Putamen (tissue), 1 donor: ENCODE data around the gene DNM1L.
A peak's percentile ranks its signal among the peaks of the same experiment; 100 is the strongest.

ENCODE experiments used
- DNase-seq: peaks from one replicate; pipeline ENCODE4 v3.0.0-alpha.2; 2016; ENCODE audit warnings: low spot score

Gene DNM1L

GRCh38 chr12:32679091-32679919 lies at the start of gene DNM1L:
DNM1L (plus strand) TSS chr12:32679301; CDS start chr12:32679364, 63 bp downstream.
- peak; percentile 97 for DNase-seq

- DNase-seq: no peak
Measured at GRCh38 chr12:32641287-32641901, 37.7 kb upstream of the DNM1L start.

DNA sequence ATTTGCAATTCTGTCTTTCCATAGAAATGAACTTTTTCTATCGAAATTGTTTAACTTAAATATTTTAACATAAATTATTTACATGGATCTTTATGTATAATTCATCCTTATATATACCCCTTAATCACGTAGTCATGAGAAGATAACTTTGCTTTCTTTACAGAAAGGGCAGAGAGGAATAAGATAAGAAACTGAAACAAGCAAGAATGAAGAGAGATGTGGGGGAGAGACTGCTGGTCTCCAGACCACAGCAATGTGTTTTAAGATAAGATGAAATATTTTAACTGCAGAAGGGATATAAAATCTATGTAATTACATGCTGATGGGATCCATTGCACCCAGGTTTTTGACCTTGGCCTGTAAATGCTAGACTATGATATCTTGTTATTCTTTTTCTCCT lies 34.7 kb upstream of the DNM1L start:
- DNase-seq: no peak

DNA sequence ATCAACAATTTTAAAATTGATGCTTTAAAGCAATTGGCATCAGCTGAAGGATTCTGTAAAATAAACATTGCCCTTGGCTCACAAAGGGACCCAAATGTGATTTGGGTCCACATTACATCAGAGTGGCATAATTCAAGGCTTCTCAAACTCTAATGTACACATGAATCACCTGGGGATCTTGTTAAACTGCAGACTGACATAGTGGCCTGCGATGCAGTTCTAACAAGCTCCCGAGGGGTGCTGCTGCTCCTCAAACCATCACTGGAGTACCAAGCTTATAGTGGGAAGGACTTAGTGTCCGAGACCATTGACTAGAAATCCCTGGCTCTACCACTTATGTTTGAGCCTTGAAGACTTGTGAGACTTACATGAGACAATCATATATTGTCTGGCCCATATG lies 31.8 kb upstream of the DNM1L start:
- no peak for DNase-seq

GRCh38 chr12:32650508-32650907 lies 28.6 kb upstream of the DNM1L start:
- DNase-seq: no peak

DNA sequence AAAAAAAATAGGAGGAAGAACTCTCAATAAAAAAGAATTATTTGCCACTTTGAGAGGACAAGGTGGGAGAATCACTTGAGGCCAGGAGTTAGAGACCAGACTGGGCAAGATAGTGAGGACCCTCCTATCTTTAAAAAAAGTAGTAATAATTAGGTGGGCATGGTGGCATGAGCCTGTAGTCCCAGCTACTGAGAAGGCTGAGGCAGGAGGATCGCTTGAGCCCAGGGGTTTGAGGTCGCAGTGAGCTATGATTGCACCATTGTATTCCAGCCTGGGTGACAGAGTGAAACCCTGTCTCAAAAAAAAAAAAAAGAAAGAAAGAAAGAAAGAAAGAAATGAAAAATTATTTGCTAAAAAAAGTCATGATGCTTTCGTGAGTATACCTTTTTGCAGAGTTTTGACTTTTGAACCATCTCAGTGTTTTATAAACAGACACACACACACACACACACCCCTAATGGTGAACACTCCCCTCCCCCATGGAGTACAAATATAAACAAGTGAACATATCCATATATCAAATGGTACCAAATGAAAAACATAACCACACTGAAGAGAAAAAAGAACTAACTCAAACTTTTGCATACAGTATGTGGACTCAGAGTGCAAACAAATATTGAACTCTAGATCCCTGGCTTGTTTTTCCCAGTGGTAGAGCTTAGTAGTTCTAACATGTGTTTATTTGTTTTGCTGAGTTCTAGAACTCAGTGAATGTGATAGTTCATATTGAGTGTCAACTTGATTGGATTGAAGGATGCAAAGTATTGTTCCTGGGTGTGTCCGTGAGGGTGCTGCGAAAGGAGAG lies 27.7 kb upstream of the DNM1L start:
- no peak for DNase-seq

DNA sequence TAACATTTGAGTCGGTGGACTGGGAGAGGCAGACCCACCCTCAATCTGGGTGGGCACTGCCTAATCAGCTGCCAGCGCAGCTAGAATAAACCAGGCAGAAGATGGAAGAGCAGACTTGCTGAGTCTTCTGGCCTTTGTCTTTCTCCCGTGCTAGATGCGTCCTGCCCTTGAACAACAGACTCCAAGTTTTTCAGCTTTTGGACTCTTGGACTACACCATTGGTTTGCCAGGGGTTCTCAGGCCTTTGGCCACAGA lies 27.2 kb upstream of the DNM1L start:
- no peak for DNase-seq

GRCh38 chr12:32659908-32660440 lies 19.1 kb upstream of the DNM1L start:
- DNase-seq: no peak

DNA sequence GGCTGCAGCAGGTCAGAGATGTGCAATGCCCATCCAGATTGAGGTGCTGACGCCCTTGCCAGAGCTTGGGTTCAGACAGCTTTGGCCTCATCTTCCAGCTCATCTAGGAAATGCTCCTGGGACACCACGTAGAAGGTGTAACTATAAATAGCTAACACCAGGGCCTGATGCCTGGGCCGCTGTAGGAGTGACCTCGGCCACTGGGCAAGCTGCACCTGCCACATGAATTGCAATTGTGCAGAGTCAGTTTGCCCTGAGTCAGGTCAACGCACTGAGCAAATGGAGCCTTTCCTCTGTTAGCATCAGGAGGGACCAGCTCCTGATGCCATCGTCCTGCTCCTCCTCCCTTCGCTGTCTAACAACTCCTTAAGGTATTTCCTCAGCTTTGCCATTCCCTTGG lies 17.4 kb upstream of the DNM1L start:
- DNase-seq: no peak

GRCh38 chr12:32662665-32663064 lies 16.4 kb upstream of the DNM1L start:
- no peak for DNase-seq

GRCh38 chr12:32666018-32666417 lies 13.1 kb upstream of the DNM1L start:
- no peak for DNase-seq

- no peak for DNase-seq
Measured at GRCh38 chr12:32669584-32669983, 9.5 kb upstream of the DNM1L start.

- DNase-seq: peak; percentile 47
Measured at GRCh38 chr12:32671930-32672780, 6.9 kb upstream of the DNM1L start.

DNA sequence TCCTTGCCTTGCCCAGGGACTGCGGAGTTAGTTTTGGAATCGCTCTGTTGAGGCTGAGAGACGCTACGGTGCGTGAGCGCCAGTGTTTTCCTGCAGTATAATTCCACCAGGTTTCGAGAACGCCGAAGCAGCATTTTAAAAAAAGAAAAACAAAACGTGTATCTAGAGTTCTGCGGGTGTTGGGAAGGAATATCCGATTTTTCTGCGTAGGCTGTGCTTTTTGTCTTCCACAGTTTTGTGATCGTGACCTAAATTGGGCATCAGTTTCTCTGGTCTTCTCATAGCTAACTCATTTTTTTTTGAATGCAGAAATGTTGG lies 778 bp downstream of the DNM1L start:
- DNase-seq: no peak

- no peak for DNase-seq
Measured at GRCh38 chr12:32680787-32681186, 1.7 kb downstream of the DNM1L start.

GRCh38 chr12:32681272-32681671 lies 2.2 kb downstream of the DNM1L start:
- DNase-seq: no peak

DNA sequence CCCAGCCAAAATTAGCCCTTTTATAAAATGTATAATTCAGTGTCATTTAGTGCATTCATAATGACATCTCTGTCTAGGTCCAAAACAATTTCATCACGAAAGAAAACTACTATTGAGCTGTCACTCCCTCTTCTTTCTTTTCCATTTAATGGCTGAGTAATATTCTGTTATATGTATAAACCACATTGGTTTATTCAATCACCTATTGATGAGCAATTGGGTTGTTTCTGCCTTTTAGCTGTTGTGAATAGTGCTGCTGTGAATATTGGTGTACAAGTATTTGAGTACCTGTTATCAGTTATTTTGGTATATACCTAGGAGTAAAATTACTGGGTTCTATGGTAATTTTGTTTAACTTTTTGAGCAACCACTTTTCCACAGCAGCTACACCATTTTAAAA lies 7.2 kb downstream of the DNM1L start:
- DNase-seq: no peak

DNA sequence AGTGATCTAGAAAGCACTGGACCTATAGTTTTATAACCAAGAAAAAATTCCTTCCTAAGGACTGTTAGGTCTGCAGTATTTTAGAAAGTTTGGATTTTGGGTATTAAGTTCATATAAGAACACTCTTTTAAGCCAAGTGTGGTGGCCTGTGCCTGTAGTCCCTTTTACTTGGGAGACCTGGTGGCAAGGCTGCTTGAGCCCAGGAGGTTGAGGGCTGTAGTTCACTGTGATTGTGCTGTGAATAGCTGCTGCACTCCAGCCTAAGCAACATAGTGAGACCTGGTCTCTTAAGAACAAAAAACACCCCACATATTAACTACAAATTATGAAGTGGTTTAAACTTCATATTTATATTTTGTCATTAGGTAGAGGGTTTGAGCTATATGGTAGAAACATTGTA lies 9.7 kb downstream of the DNM1L start:
- DNase-seq: no peak

- no peak for DNase-seq
Measured at GRCh38 chr12:32690927-32691326, 11.8 kb downstream of the DNM1L start.

DNA sequence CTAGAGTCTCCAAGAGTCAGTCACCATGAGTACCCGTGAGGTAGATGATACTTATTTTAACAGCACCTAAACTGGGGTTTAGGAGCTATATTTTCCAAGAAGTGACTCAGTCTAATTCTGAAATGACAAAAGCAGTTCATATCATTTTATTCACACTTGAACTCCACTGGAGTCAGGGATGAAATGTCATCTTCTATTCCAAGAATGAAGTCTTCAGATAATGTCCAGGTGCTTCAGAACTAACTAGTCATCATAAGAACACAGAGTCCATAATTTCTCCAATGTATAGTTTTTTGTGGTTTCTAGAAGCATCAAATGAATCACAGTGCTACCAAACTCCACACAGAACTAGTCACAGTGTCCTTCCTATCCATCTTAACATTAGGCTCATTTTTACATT lies 13.3 kb downstream of the DNM1L start:
- DNase-seq: no peak

- DNase-seq: no peak
Measured at GRCh38 chr12:32693036-32693435, 13.9 kb downstream of the DNM1L start.

DNA sequence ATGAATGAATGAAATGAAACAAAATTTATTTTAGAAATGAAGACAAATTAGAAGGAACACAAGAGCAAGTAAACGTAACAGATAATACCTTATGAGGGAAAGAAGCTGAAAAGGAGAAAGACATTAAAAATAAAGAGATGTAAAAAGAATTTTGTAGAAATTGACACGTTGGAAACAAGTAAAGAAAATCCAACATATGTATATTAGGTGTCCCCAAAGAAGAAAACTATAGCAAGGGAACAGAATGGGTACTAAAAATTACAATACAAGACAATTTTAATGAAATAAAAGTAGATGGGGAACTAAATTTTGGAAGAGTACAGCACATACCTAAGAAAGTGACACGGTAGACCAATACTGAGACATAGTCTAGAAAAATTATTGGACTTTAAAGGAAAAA lies 16.7 kb downstream of the DNM1L start:
- no peak for DNase-seq
